Naive thymus-derived CD4-positive, alpha-beta T cell (primary cell): ENCODE results near the gene MTG2. TPM values are rescaled to one million over a fixed set of nuclear protein-coding genes. Genes with fewer than 3 reads are reported as not detected.

Experiments used
- ATAC-seq: fragments of 150-1000 bp; cut with Tn5 transposase; 2 replicates; pipeline ENCODE4 v1.10.0; 2021; ENCODE audit warnings: mild to moderate bottlenecking, moderate library complexity
- CTCF ChIA-PET: fragments of 350-600 bp; sonication (Branson Sonifier 250); formaldehyde crosslinking; loops from one replicate; lab custom pipeline; 2021; ENCODE audit warnings: antibody characterized with exemption; lab: Charles Lee
- POLR2A ChIA-PET: fragments of 350-600 bp; sonication (Branson Sonifier 250); formaldehyde crosslinking; loops from one replicate; lab custom pipeline; 2021; ENCODE audit warnings: antibody characterized with exemption, inconsistent platforms; lab: Charles Lee
- DNase-seq, 9 donors: peaks; one replicate each; pipeline versions ENCODE4 v3.0.0 to v3.0.0-alpha.2; 2020 to 2022; ENCODE audit warnings: mixed read lengths in 1 of 9
- H3K27ac ChIP-seq: one replicate; pipeline ENCODE4 v1.7.0; 2013; ENCODE audit warnings: mild to moderate bottlenecking, low read depth, low read length, moderate library complexity
- H3K27me3 ChIP-seq, 2 donors: one replicate each; pipeline ENCODE4 v1.7.0; 2013; ENCODE audit warnings: low read length in 2 of 2, mild to moderate bottlenecking in 2 of 2, moderate library complexity in 2 of 2; ENCODE audit not compliant: control insufficient read depth in 2 of 2, insufficient read depth in 2 of 2
- H3K36me3 ChIP-seq, 3 experiments: 1 replicate in 2 of 3; 2 replicates in 1 of 3; pipeline ENCODE4 v1.7.0; 2013; ENCODE audit warnings: low read length in 3 of 3, mild to moderate bottlenecking in 3 of 3, moderate library complexity in 1 of 3; ENCODE audit not compliant: insufficient read depth in 3 of 3, control insufficient read depth in 2 of 3
- H3K4me1 ChIP-seq, 2 donors: one replicate each; pipeline ENCODE4 v1.7.0; 2013; ENCODE audit warnings: low read length in 2 of 2, mild to moderate bottlenecking in 2 of 2, moderate library complexity in 1 of 2; ENCODE audit not compliant: control insufficient read depth in 2 of 2, insufficient read depth in 2 of 2
- H3K4me3 ChIP-seq: 2 replicates; pipeline ENCODE4 v1.7.0; 2013; ENCODE audit warnings: mild to moderate bottlenecking, low read length
- H3K9me3 ChIP-seq, 3 experiments: 1 replicate in 2 of 3; 2 replicates in 1 of 3; pipeline ENCODE4 v1.7.0; 2013; ENCODE audit warnings: low read length in 3 of 3; ENCODE audit not compliant: control insufficient read depth in 2 of 3
- H3K27ac Mint-ChIP-seq, 9 donors: one replicate each; pipeline ENCODE4 v1.8.0; 2020 to 2022; ENCODE audit warnings: mixed read lengths in 9 of 9, mild to moderate bottlenecking in 8 of 9, moderate library complexity in 5 of 9, inconsistent platforms in 2 of 9
- H3K27me3 Mint-ChIP-seq, 5 donors: one replicate each; pipeline ENCODE4 v1.8.0; 2021 to 2022; ENCODE audit warnings: mixed read lengths in 5 of 5, mild to moderate bottlenecking in 1 of 5
- H3K36me3 Mint-ChIP-seq, 5 donors: one replicate each; pipeline ENCODE4 v1.8.0; 2020 to 2022; ENCODE audit warnings: mixed read lengths in 5 of 5, mild to moderate bottlenecking in 3 of 5, inconsistent platforms in 1 of 5
- H3K4me1 Mint-ChIP-seq, 7 donors: one replicate each; pipeline ENCODE4 v1.8.0; 2020 to 2022; ENCODE audit warnings: mixed read lengths in 7 of 7, mild to moderate bottlenecking in 3 of 7, inconsistent platforms in 1 of 7
- H3K4me3 Mint-ChIP-seq, 10 donors: one replicate each; pipeline ENCODE4 v1.8.0; 2020 to 2022; ENCODE audit warnings: mild to moderate bottlenecking in 10 of 10, mixed read lengths in 10 of 10, moderate library complexity in 6 of 10, inconsistent platforms in 2 of 10
- H3K9me3 Mint-ChIP-seq, 11 donors: one replicate each; pipeline ENCODE4 v1.8.0; 2020 to 2022; ENCODE audit warnings: mixed read lengths in 11 of 11, mild to moderate bottlenecking in 4 of 11, inconsistent platforms in 1 of 11, moderate library complexity in 1 of 11
- intact Hi-C, 2 donors: fragments of 100-400 bp; cut with micrococcal nuclease; formaldehyde crosslinking; loops; one replicate each; pipeline ENCODE4 v1.15.1; 2023
- polyA plus RNA-seq, 2 donors: library from polyadenylated mRNA; unstranded; fragments of 300-500 nt; fragmentation: Illumina TruSeq; gene quantifications; one replicate each; pipeline ENCODE4 v1.2.3, GENCODE V29; 2021
- total RNA-seq, 6 experiments: library from RNA in 5 of 6; stranded (reverse) in 5 of 6; gene quantifications; 1 replicate in 5 of 6; 2 replicates in 1 of 6; pipeline ENCODE4 v1.2.3 and lab custom pipeline; 2021 to 2026

The MTG2 gene
- total and polyA plus RNA-seq, 7 experiments from 2014 or later: 18.2 to 51.5 (median 31.8) TPM

GRCh38 chr20:62224113-62224855 is 41.5 kb downstream of the MTG2 start:
- Histone ChIP-seq H3K4me1 (no peaks in the 10 kb centered on the region), H3K27ac (no peak overlapping the region), H3K36me3 (no peaks in the 10 kb centered on the region), H3K9me3 (no peaks in the 10 kb centered on the region), H3K27me3 (peaks cover 0 to 21% of the 10 kb centered on the region in 2 donors), H3K4me3 (no peak overlapping the region)
- intact Hi-C loops: no loop called here
- no peak overlapping the region for H3K4me3 Mint-ChIP-seq
- H3K9me3 Mint-ChIP-seq: no peaks in the 10 kb centered on the region
- H3K36me3 Mint-ChIP-seq: no peaks in the 10 kb centered on the region
- ATAC-seq: no peak
- CTCF ChIA-PET: no interaction called here
- DNase-seq: no peak
- no peak overlapping the region for H3K27ac Mint-ChIP-seq
- peaks cover 17 to 50% (median 25%) of the 10 kb centered on the region in 5 donors for H3K27me3 Mint-ChIP-seq
- POLR2A ChIA-PET: no interaction called here
- H3K4me1 Mint-ChIP-seq: peaks cover 0 to 5% (median 3%) of the 10 kb centered on the region in 7 donors

GRCh38 chr20:62225026-62225425 is 42.2 kb downstream of the MTG2 start:
- H3K4me1 Mint-ChIP-seq: peaks cover 0 to 5% (median 3%) of the 10 kb centered on the region in 7 donors
- DNase-seq (no peak), ATAC-seq (no peak)
- intact Hi-C loops: no loop called here
- CTCF ChIA-PET: no interaction called here
- Histone ChIP-seq H3K36me3 (no peaks in the 10 kb centered on the region), H3K27me3 (peaks cover 0 to 21% of the 10 kb centered on the region in 2 donors), H3K27ac (no peak overlapping the region), H3K9me3 (no peaks in the 10 kb centered on the region), H3K4me1 (no peaks in the 10 kb centered on the region), H3K4me3 (no peak overlapping the region)
- H3K36me3 Mint-ChIP-seq: no peaks in the 10 kb centered on the region
- H3K4me3 Mint-ChIP-seq: no peak overlapping the region
- H3K27ac Mint-ChIP-seq: no peak overlapping the region
- H3K9me3 Mint-ChIP-seq: no peaks in the 10 kb centered on the region
- POLR2A ChIA-PET: no interaction called here
- H3K27me3 Mint-ChIP-seq: peaks cover 17 to 50% (median 25%) of the 10 kb centered on the region in 5 donors

GRCh38 chr20:62225820-62226635 is 43.2 kb downstream of the MTG2 start:
- POLR2A ChIA-PET: no interaction called here
- CTCF ChIA-PET: no interaction called here
- Histone ChIP-seq H3K36me3 (no peaks in the 10 kb centered on the region), H3K27ac (no peak overlapping the region), H3K9me3 (no peaks in the 10 kb centered on the region), H3K4me3 (no peak overlapping the region), H3K27me3 (peaks cover 0 to 14% of the 10 kb centered on the region in 2 donors), H3K4me1 (no peaks in the 10 kb centered on the region)
- ATAC-seq: no peak
- Mint-ChIP-seq H3K27ac (no peak overlapping the region), H3K27me3 (peaks cover 11 to 47% (median 23%) of the 10 kb centered on the region in 5 donors), H3K4me3 (no peak overlapping the region), H3K9me3 (no peaks in the 10 kb centered on the region), H3K4me1 (peaks cover 0 to 2% (median 1%) of the 10 kb centered on the region in 7 donors), H3K36me3 (no peaks in the 10 kb centered on the region)
- DNase-seq: no peak
- intact Hi-C loops: no loop called here

GRCh38 chr20:62226707-62227590 is 44.1 kb downstream of the MTG2 start:
- ChIA-PET POLR2A (no interaction called here), CTCF (no interaction called here)
- Histone ChIP-seq H3K4me1 (no peaks in the 10 kb centered on the region), H3K36me3 (no peaks in the 10 kb centered on the region), H3K27me3 (peaks cover 0 to 7% of the 10 kb centered on the region in 2 donors), H3K27ac (no peak overlapping the region), H3K4me3 (no peak overlapping the region), H3K9me3 (no peaks in the 10 kb centered on the region)
- ATAC-seq: no peak
- Mint-ChIP-seq H3K4me3 (no peak overlapping the region), H3K9me3 (no peaks in the 10 kb centered on the region), H3K4me1 (no peaks in the 10 kb centered on the region), H3K27me3 (peaks cover 4 to 40% (median 20%) of the 10 kb centered on the region in 5 donors), H3K27ac (no peak overlapping the region), H3K36me3 (no peaks in the 10 kb centered on the region)
- DNase-seq: no peak
- intact Hi-C loops: no loop called here

GRCh38 chr20:62227591-62227976 is 44.8 kb downstream of the MTG2 start:
- no peaks in the 10 kb centered on the region for H3K36me3 ChIP-seq
- ATAC-seq: no peak
- peaks cover 0 to 4% of the 10 kb centered on the region in 2 donors for H3K27me3 ChIP-seq
- no peaks in the 10 kb centered on the region for H3K4me1 ChIP-seq
- no peaks in the 10 kb centered on the region for H3K9me3 Mint-ChIP-seq
- peaks cover 4 to 38% (median 20%) of the 10 kb centered on the region in 5 donors for H3K27me3 Mint-ChIP-seq
- CTCF ChIA-PET: no interaction called here
- no peaks in the 10 kb centered on the region for H3K4me1 Mint-ChIP-seq
- H3K9me3 ChIP-seq: no peaks in the 10 kb centered on the region
- intact Hi-C loops: no loop called here
- no peak overlapping the region for H3K27ac ChIP-seq
- H3K36me3 Mint-ChIP-seq: no peaks in the 10 kb centered on the region
- POLR2A ChIA-PET: no interaction called here
- no peak for DNase-seq
- no peak overlapping the region for H3K27ac Mint-ChIP-seq
- no peak overlapping the region for H3K4me3 Mint-ChIP-seq
- no peak overlapping the region for H3K4me3 ChIP-seq
